Left cardiac atrium (tissue), 4 donors: ENCODE results near the gene LRP4. TPM values are rescaled to one million over a fixed set of nuclear protein-coding genes. Genes with fewer than 3 reads are reported as not detected.

Source experiments
- ATAC-seq, 2 donors: fragments of 200-7000 bp; cut with Tn5 transposase; one replicate each; pipeline ENCODE4 v1.9.1; 2020; ENCODE audit warnings: mild to moderate bottlenecking in 2 of 2, moderate library complexity in 2 of 2
- DNase-seq: peaks from one replicate; pipeline ENCODE4 v3.0.0-alpha.2; 2020
- intact Hi-C, 2 donors: fragments of 100-400 bp; cut with DNase I; formaldehyde crosslinking; loops; one replicate each; pipeline versions ENCODE4 v1.14.1 to v1.15.1; 2022 to 2023
- total RNA-seq, 2 donors: library from RNA; stranded (reverse); fragmentation: NEBNext Ultra II Directional; extraction: Animal tissue kit (Norgen Biotek cat#: 25700); gene quantifications; one replicate each; pipeline ENCODE4 v1.2.1, GENCODE V29; 2021
- donor health status: DM: no; HTN: yes; CAD: no.
- donor health status: DM: no; HTN: yes; CAD: no; lungs with severe emphysema.
- donor health status: DM: yes; HTN: yes; CAD: no.
- donor health status: Dilated cardiomyopathy.

LRP4 gene
- total RNA-seq, 2 donors from 2014 or later, result 20.2 to 21.0 TPM

- DNase-seq (no peak), ATAC-seq (no peak)
- intact Hi-C loops, result no loop called here
These were observed 59.3 kb downstream of the LRP4 start for GRCh38 chr11:46858920-46859546.

- no peak for DNase-seq
- peak in 1 of 2 donors; percentile 58 for ATAC-seq
- intact Hi-C loops, result no loop called here
These were observed 60.7 kb downstream of the LRP4 start for GRCh38 chr11:46857666-46858065.

- DNase-seq, result no peak
- peak in 1 of 2 donors; percentile 30 for ATAC-seq
- intact Hi-C loops, result no loop called here
These were observed 61.6 kb downstream of the LRP4 start for GRCh38 chr11:46856605-46857343.

- no peak for ATAC-seq
- intact Hi-C loops, result no loop called here
- no peak for DNase-seq
These were observed 62.5 kb downstream of the LRP4 start for GRCh38 chr11:46855863-46856262.

- intact Hi-C loops, result no loop called here
- no peak for ATAC-seq
- no peak for DNase-seq
These were observed 63.2 kb downstream of the LRP4 start for GRCh38 chr11:46855167-46855566.

GRCh38 chr11:46850829-46851380, 67.4 kb downstream of the LRP4 start:
- DNase-seq, result no peak
- no peak for ATAC-seq
- intact Hi-C loops, result no loop called here

- no peak for ATAC-seq
- intact Hi-C loops, result no loop called here
- no peak for DNase-seq
These were observed 68.7 kb downstream of the LRP4 start for GRCh38 chr11:46849631-46850030.

GRCh38 chr11:46846510-46846830, 71.9 kb downstream of the LRP4 start:
- intact Hi-C loops, result no loop called here
- peak in 1 of 2 donors; percentile 5 for ATAC-seq
- DNase-seq, result no peak

GRCh38 chr11:46845740-46846509, 72.4 kb downstream of the LRP4 start, which contains the start of gene CKAP5:
TSS of gene CKAP5 (minus strand) at chr11:46846280. CDS start at chr11:46821231, 25,049 bp downstream.
- intact Hi-C loops, result no loop called here
- DNase-seq, result peak; percentile 93
- ATAC-seq, result peak; percentile 99

GRCh38 chr11:46845440-46845739, 73.0 kb downstream of the LRP4 start:
- ATAC-seq, result no peak
- DNase-seq, result no peak
- intact Hi-C loops, result no loop called here

- ATAC-seq, result no peak
- intact Hi-C loops, result no loop called here
- DNase-seq, result no peak
These were observed 78.2 kb downstream of the LRP4 start for GRCh38 chr11:46840116-46840515.

- intact Hi-C loops, result no loop called here
- no peak for DNase-seq
- no peak for ATAC-seq
These were observed 79.8 kb downstream of the LRP4 start for GRCh38 chr11:46838501-46838900.

GRCh38 chr11:46837860-46838259, 80.5 kb downstream of the LRP4 start:
- ATAC-seq (no peak), DNase-seq (no peak)
- intact Hi-C loops, result no loop called here

- intact Hi-C loops, result no loop called here
- no peak for DNase-seq
- no peak for ATAC-seq
These were observed 81.5 kb downstream of the LRP4 start for GRCh38 chr11:46836870-46837269.

GRCh38 chr11:46836431-46836830, 81.9 kb downstream of the LRP4 start:
- no peak for DNase-seq
- ATAC-seq, result no peak
- intact Hi-C loops, result no loop called here

- DNase-seq (no peak), ATAC-seq (no peak)
- intact Hi-C loops, result no loop called here
These were observed 82.5 kb downstream of the LRP4 start for GRCh38 chr11:46835897-46836296.

- no peak for ATAC-seq
- intact Hi-C loops, result no loop called here
- DNase-seq, result no peak
These were observed 83.5 kb downstream of the LRP4 start for GRCh38 chr11:46834821-46835220.

GRCh38 chr11:46832511-46833214, 85.7 kb downstream of the LRP4 start:
- intact Hi-C loops, result no loop called here
- no peak for DNase-seq
- ATAC-seq, result no peak

GRCh38 chr11:46827995-46828394, 90.4 kb downstream of the LRP4 start:
- DNase-seq (no peak), ATAC-seq (no peak)
- intact Hi-C loops, result no loop called here
